H1 (cell line): Measurements from ENCODE around the gene PAX5. TPM values are rescaled to one million over a fixed set of nuclear protein-coding genes. Genes with fewer than 3 reads are reported as not detected.

Source experiments
- CTCF ChIA-PET: fragments of 300-600 bp; sonication (Branson Sonifier 250); formaldehyde crosslinking; loops from one replicate; lab custom pipeline; 2021; ENCODE audit not compliant: partially characterized antibody; lab: Charles Lee
- POLR2A ChIA-PET: fragments of 300-600 bp; sonication (Branson Sonifier 250); formaldehyde crosslinking; loops from one replicate; lab custom pipeline; 2021; ENCODE audit warnings: inconsistent platforms; ENCODE audit not compliant: partially characterized antibody; lab: Charles Lee
- DNase-seq, 2 experiments: peaks; one replicate each; pipeline versions ENCODE4 v3.0.0 to v3.0.0-alpha.2; 2010 to 2022; ENCODE audit warnings: low spot score in 2 of 2, low read depth in 1 of 2, mixed read lengths in 1 of 2
- FAIRE-seq: peaks from 2 replicates; lab custom pipeline; 2011; peaks lifted over from hg19 to GRCh38; lab: Jason Lieb, UNC
- H2AFZ ChIP-seq: 2 replicates; pipeline ENCODE4 v1.8.1; 2012; ENCODE audit warnings: low read length, inconsistent platforms
- H2AK5ac ChIP-seq: 2 replicates; pipeline ENCODE4 v1.6.1; 2013; ENCODE audit warnings: low read depth, low read length
- H2BK120ac ChIP-seq: replicated peaks from 2 replicates; pipeline ENCODE3; 2013; ENCODE audit warnings: low read depth, low read length, inconsistent platforms
- H2BK12ac ChIP-seq: 2 replicates; pipeline ENCODE4 v1.6.1; 2013; ENCODE audit warnings: low read depth, low read length
- H2BK15ac ChIP-seq: 2 replicates; pipeline ENCODE4 v1.6.1; 2013; ENCODE audit warnings: low read length
- H2BK20ac ChIP-seq: 2 replicates; pipeline ENCODE4 v1.6.1; 2013; ENCODE audit warnings: low read length
- H2BK5ac ChIP-seq: 2 replicates; pipeline ENCODE4 v1.6.1; 2013; ENCODE audit warnings: low read depth, low read length
- H3K14ac ChIP-seq: 2 replicates; pipeline ENCODE4 v1.6.1; 2013; ENCODE audit warnings: inconsistent platforms; ENCODE audit not compliant: insufficient read length
- H3K18ac ChIP-seq: 2 replicates; pipeline ENCODE4 v1.6.1; 2013; ENCODE audit warnings: low read length; ENCODE audit errors: extremely low read depth
- H3K23ac ChIP-seq: 2 replicates; pipeline ENCODE4 v1.6.1; 2013; ENCODE audit warnings: inconsistent platforms; ENCODE audit not compliant: insufficient read length
- H3K23me2 ChIP-seq: 2 replicates; pipeline ENCODE4 v1.6.1; 2013; ENCODE audit warnings: low read depth, low read length
- H3K27ac ChIP-seq: 2 replicates; pipeline ENCODE4 v1.6.1; 2011; ENCODE audit warnings: low read depth, low read length, inconsistent platforms
- H3K27me3 ChIP-seq, 4 experiments: replicated peaks in 1 of 4; 1 replicate in 1 of 4; 2 replicates in 3 of 4; pipeline versions ENCODE4 v1.6.1 to v1.8.1; 2011 to 2013; ENCODE audit warnings: low read length in 3 of 4, mild to moderate bottlenecking in 3 of 4, inconsistent platforms in 2 of 4, mixed read lengths in 2 of 4, moderate library complexity in 1 of 4; ENCODE audit not compliant: control insufficient read depth in 3 of 4, insufficient read depth in 3 of 4; ENCODE audit errors: extremely low read depth in 1 of 4
- H3K36me3 ChIP-seq, 4 experiments: 2 replicates each; pipeline versions ENCODE4 v1.6.1 to v1.8.1; 2011 to 2013; ENCODE audit warnings: mild to moderate bottlenecking in 4 of 4, low read length in 3 of 4, moderate library complexity in 2 of 4, control low read depth in 1 of 4, inconsistent platforms in 1 of 4; ENCODE audit not compliant: insufficient read depth in 4 of 4, control insufficient read depth in 2 of 4
- H3K4ac ChIP-seq: replicated peaks from 2 replicates; pipeline ENCODE3; 2013; ENCODE audit warnings: low read length, low read depth, mixed read lengths, inconsistent platforms; ENCODE audit not compliant: insufficient read length
- H3K4me1 ChIP-seq, 4 experiments: replicated peaks in 1 of 4; 1 replicate in 1 of 4; 2 replicates in 3 of 4; pipeline versions ENCODE4 v1.6.1 to v1.8.1; 2011 to 2013; ENCODE audit warnings: low read length in 3 of 4, inconsistent platforms in 2 of 4, mixed read lengths in 1 of 4; ENCODE audit not compliant: insufficient read depth in 4 of 4, control insufficient read depth in 3 of 4
- H3K4me2 ChIP-seq, 2 experiments: 2 replicates each; pipeline versions ENCODE4 v1.6.1 to v1.8.1; 2011 to 2013; ENCODE audit warnings: low read depth in 2 of 2, low read length in 2 of 2, control low read depth in 1 of 2, inconsistent platforms in 1 of 2, mild to moderate bottlenecking in 1 of 2; ENCODE audit not compliant: insufficient read depth in 1 of 2
- H3K4me3 ChIP-seq, 4 experiments: fragments of 200-600, 300-600 bp in 1 of 4; sonication (generic), shearing (Covaris generic), sonication (Bioruptor Twin) in 1 of 4; 2 replicates each; pipeline versions ENCODE4 v1.5.1 to v1.8.1; 2011 to 2016; ENCODE audit warnings: low read length in 4 of 4, low read depth in 3 of 4, control low read depth in 2 of 4, inconsistent platforms in 2 of 4, mild to moderate bottlenecking in 2 of 4, mixed read lengths in 1 of 4, moderate library complexity in 1 of 4; ENCODE audit not compliant: insufficient read depth in 2 of 4; ENCODE audit errors: extremely low read depth in 1 of 4
- H3K56ac ChIP-seq: replicated peaks from 2 replicates; pipeline ENCODE3; 2013; ENCODE audit warnings: low read depth, mild to moderate bottlenecking, mixed read lengths, low read length, inconsistent platforms; ENCODE audit not compliant: insufficient read length
- H3K79me1 ChIP-seq: 2 replicates; pipeline ENCODE4 v1.6.1; 2013; ENCODE audit warnings: low read depth, low read length, control low read depth
- H3K79me2 ChIP-seq, 2 experiments: 2 replicates each; pipeline versions ENCODE4 v1.6.1 to v1.8.1; 2012 to 2013; ENCODE audit warnings: low read length in 2 of 2, mild to moderate bottlenecking in 2 of 2, inconsistent platforms in 1 of 2; ENCODE audit not compliant: insufficient read depth in 2 of 2, control insufficient read depth in 1 of 2
- H3K9ac ChIP-seq, 4 experiments: replicated peaks in 1 of 4; 1 replicate in 1 of 4; 2 replicates in 3 of 4; pipeline versions ENCODE4 v1.6.1 to v1.8.1; 2011 to 2013; ENCODE audit warnings: low read depth in 3 of 4, low read length in 3 of 4, control low read depth in 2 of 4, mild to moderate bottlenecking in 2 of 4, moderate library complexity in 2 of 4, inconsistent platforms in 1 of 4; ENCODE audit errors: extremely low read depth in 1 of 4
- H3K9me3 ChIP-seq, 2 experiments: 2 replicates each; pipeline versions ENCODE4 v1.6.1 to v1.8.1; 2012 to 2013; ENCODE audit warnings: mild to moderate bottlenecking in 2 of 2, moderate library complexity in 2 of 2, control low read depth in 1 of 2, inconsistent platforms in 1 of 2, low read depth in 1 of 2, low read length in 1 of 2, mixed read lengths in 1 of 2; ENCODE audit not compliant: insufficient read depth in 2 of 2
- H4K20me1 ChIP-seq, 2 experiments: replicated peaks in 1 of 2; 2 replicates each; pipeline versions ENCODE3 to v1.8.1; 2011 to 2013; ENCODE audit warnings: inconsistent platforms in 2 of 2, low read length in 2 of 2, mild to moderate bottlenecking in 1 of 2; ENCODE audit not compliant: insufficient read depth in 2 of 2, control insufficient read depth in 1 of 2
- H4K5ac ChIP-seq: 2 replicates; pipeline ENCODE4 v1.6.1; 2013; ENCODE audit warnings: low read length, low read depth, mixed read lengths, inconsistent platforms; ENCODE audit not compliant: insufficient read length
- H4K8ac ChIP-seq: 2 replicates; pipeline ENCODE4 v1.8.0; 2013; ENCODE audit warnings: mild to moderate bottlenecking, moderate library complexity, low read length, inconsistent platforms; ENCODE audit not compliant: insufficient read depth; ENCODE audit errors: extremely low read depth
- H4K91ac ChIP-seq: replicated peaks from 2 replicates; pipeline ENCODE3; 2013; ENCODE audit warnings: low read length, mixed read lengths, inconsistent platforms; ENCODE audit not compliant: insufficient read length
- TEAD4 ChIP-seq: IDR thresholded peaks from 2 replicates; pipeline ENCODE4 v1.6.1; 2012; ENCODE audit warnings: low read depth, low read length, inconsistent platforms, mixed read lengths
- WGBS, 2 experiments: shearing (Covaris generic) in 1 of 2; methylation state at CpG; one replicate each; pipeline versions ENCODE4 v1.1.6 to v1.1.7; 2013 to 2015; ENCODE audit warnings: low lambda C conversion rate in 2 of 2, mixed read lengths in 2 of 2, inconsistent platforms in 1 of 2, low coverage in 1 of 2, missing lambda C conversion rate in 1 of 2; ENCODE audit not compliant: insufficient replicate concordance in 2 of 2, insufficient coverage in 1 of 2, insufficient read length in 1 of 2; ENCODE audit errors: extremely low coverage in 1 of 2, missing lambda C conversion rate in 1 of 2; 5-methylcytosine and 5-hydroxymethylcytosine counted together
- polyA plus RNA-seq, 7 experiments: library from polyadenylated mRNA; depleted of rRNA in 3 of 7; stranded (reverse) in 5 of 7; unstranded in 2 of 7; fragments of >200 nt in 5 of 7; fragments of 200-250 nt in 2 of 7; gene quantifications; 1 replicate in 5 of 7; 2 replicates in 1 of 7; 4 replicates in 1 of 7; pipeline versions ENCODE4 v1.2.1 to v1.2.3, GENCODE V29; 2011 to 2013; ENCODE audit warnings: missing spikeins in 2 of 7, mixed read lengths in 2 of 7
- total RNA-seq: library from RNA; stranded (reverse); fragmentation: NEBNext Ultra II Directional; extraction: Animal tissue kit (Norgen Biotek cat#: 25700); gene quantifications from 2 replicates; pipeline ENCODE4 v1.2.1, GENCODE V29; 2021

Gene PAX5
- total and polyA plus RNA-seq, 2 of the 8 experiments (the other 6 are each of a cell fraction or from before 2014, with no cell fraction given), result 0.29 to 0.43 TPM

DNA sequence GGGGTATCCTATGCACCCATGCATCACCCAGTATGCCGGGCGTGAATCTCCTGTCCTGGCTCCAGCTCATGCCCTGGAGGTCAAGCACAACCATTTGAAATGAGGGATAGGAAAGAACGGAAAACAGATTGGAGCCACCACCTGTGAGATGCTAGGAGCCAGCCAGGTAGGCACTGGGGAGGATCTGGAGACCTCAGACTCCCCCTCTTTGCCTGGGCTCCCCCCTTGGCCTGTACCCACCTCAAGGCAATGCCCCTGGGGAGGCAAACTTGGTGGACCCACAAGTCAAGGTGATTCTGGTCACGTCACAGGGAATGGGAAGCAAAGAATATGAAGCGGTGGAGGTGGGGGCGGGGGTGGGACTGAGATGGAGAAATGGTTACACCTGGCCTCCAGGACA lies 92.6 kb downstream of the PAX5 start:
- no peak overlapping the region for H2BK20ac ChIP-seq
- H2AFZ ChIP-seq, result no peak overlapping the region
- 76% methylated on average over 5 of the region's 6 CpGs; no CpG with 5 or more reads in 1 of the 2 experiments for WGBS, 2 experiments
- no peak overlapping the region for H3K27ac ChIP-seq
- no peak overlapping the region for H2AK5ac ChIP-seq
- H3K36me3 ChIP-seq, result no peaks in the 10 kb centered on the region
- no peak overlapping the region for H3K4ac ChIP-seq
- H2BK15ac ChIP-seq, result no peak overlapping the region
- peaks cover 1% of the 10 kb centered on the region; the same call in 1 of the 2 replicates for H3K23me2 ChIP-seq
- peak in 1 of 2 experiments; percentile 27 for DNase-seq
- no peak overlapping the region for H2BK5ac ChIP-seq
- H3K9me3 ChIP-seq, result no peaks in the 10 kb centered on the region
- no peak overlapping the region for H3K56ac ChIP-seq
- H3K79me2 ChIP-seq, result no peaks in the 10 kb centered on the region
- H4K8ac ChIP-seq, result no peak overlapping the region
- no peak overlapping the region for H3K4me2 ChIP-seq
- H3K4me3 ChIP-seq, result no peak overlapping the region
- no peak overlapping the region for H4K91ac ChIP-seq
- H2BK120ac ChIP-seq, result no peak overlapping the region
- H3K27me3 ChIP-seq, result no peaks in the 10 kb centered on the region
- no peaks in the 10 kb centered on the region for H3K79me1 ChIP-seq
- no peak overlapping the region for H3K23ac ChIP-seq
- no peak overlapping the region for H2BK12ac ChIP-seq
- no peak overlapping the region for H3K14ac ChIP-seq
- H3K4me1 ChIP-seq, result peaks cover 0 to 8% (median 3%) of the 10 kb centered on the region in 4 experiments; a peak in 4 of 7 replicates
- H4K5ac ChIP-seq, result no peak overlapping the region
- FAIRE-seq, result no peak
- H4K20me1 ChIP-seq, result no peaks in the 10 kb centered on the region
- H3K9ac ChIP-seq, result no peak overlapping the region
- no peak overlapping the region for H3K18ac ChIP-seq
- ChIA-PET POLR2A (no interaction called here), CTCF (interaction anchor here (0.9 to 2.5 kb wide), 10 partner anchors 10 to 387 kb away, joined by 3 to 9 read pairs (median 6); no protein-coding TSS in a partner anchor)
- TF ChIP-seq TEAD4, result no peak
